ENCODE measurements around the gene TIGD2. TPM values are rescaled to one million over a fixed set of nuclear protein-coding genes. Genes with fewer than 3 reads are reported as not detected.

Gene TIGD2
- total and polyA plus RNA-seq, 2 experiments from 2014 or later: 2.1 to 6.7 TPM

- TF ChIP-seq REST (IDR thresholded peaks at IDR 0.05; ENCODE audit: unreplicated experiment) (no peak), CTCF (conservative IDR thresholded peaks at IDR 0.05; ENCODE audit: low read depth in 2 of 2) (no peak), JUNB (IDR thresholded peaks at IDR 0.05; ENCODE audit: unreplicated experiment) (no peak), EZH2 (IDR thresholded peaks at IDR 0.05; ENCODE audit: low read depth, unreplicated experiment) (no peak)
Observed at GRCh38 chr4:89072921-89073320, 38.4 kb upstream of the TIGD2 start (continued).

DNA sequence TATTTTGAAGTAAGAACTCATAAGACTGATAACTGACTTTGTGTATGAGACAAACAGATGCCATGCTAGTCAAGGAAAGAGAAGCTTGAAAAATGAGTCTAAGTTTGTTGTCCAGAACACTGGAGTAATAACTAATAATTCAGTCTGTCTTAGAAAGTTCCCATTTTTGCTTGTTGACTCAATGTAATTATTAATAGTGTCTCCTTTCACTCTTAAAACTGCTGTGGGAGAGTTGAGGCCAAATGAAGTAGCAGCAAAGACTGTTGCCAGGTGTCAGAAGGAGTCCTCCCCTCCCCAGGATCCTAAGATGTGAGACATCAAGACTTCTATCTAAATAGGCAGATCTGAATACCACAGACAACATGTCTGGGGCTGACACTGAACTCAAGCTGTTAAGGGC, 33.6 kb upstream of the TIGD2 start:
- no peaks in the 10 kb centered on the region; the same call in 2 of the 3 replicates for H3K4me1 Mint-ChIP-seq
- TF ChIP-seq NANOG (IDR thresholded peaks at IDR 0.05; ENCODE audit: borderline replicate concordance): no peak
- TF ChIP-seq ETS1 (IDR thresholded peaks at IDR 0.05): no peak
- TF ChIP-seq ZNF331 (CRISPR knock-in tag; IDR thresholded peaks at IDR 0.05; ENCODE audit: low read depth): no peak
- TF ChIP-seq POLR2AphosphoS5 (IDR thresholded peaks at IDR 0.05; ENCODE audit: low read depth): no peak
- TF ChIP-seq, protein P1, sequence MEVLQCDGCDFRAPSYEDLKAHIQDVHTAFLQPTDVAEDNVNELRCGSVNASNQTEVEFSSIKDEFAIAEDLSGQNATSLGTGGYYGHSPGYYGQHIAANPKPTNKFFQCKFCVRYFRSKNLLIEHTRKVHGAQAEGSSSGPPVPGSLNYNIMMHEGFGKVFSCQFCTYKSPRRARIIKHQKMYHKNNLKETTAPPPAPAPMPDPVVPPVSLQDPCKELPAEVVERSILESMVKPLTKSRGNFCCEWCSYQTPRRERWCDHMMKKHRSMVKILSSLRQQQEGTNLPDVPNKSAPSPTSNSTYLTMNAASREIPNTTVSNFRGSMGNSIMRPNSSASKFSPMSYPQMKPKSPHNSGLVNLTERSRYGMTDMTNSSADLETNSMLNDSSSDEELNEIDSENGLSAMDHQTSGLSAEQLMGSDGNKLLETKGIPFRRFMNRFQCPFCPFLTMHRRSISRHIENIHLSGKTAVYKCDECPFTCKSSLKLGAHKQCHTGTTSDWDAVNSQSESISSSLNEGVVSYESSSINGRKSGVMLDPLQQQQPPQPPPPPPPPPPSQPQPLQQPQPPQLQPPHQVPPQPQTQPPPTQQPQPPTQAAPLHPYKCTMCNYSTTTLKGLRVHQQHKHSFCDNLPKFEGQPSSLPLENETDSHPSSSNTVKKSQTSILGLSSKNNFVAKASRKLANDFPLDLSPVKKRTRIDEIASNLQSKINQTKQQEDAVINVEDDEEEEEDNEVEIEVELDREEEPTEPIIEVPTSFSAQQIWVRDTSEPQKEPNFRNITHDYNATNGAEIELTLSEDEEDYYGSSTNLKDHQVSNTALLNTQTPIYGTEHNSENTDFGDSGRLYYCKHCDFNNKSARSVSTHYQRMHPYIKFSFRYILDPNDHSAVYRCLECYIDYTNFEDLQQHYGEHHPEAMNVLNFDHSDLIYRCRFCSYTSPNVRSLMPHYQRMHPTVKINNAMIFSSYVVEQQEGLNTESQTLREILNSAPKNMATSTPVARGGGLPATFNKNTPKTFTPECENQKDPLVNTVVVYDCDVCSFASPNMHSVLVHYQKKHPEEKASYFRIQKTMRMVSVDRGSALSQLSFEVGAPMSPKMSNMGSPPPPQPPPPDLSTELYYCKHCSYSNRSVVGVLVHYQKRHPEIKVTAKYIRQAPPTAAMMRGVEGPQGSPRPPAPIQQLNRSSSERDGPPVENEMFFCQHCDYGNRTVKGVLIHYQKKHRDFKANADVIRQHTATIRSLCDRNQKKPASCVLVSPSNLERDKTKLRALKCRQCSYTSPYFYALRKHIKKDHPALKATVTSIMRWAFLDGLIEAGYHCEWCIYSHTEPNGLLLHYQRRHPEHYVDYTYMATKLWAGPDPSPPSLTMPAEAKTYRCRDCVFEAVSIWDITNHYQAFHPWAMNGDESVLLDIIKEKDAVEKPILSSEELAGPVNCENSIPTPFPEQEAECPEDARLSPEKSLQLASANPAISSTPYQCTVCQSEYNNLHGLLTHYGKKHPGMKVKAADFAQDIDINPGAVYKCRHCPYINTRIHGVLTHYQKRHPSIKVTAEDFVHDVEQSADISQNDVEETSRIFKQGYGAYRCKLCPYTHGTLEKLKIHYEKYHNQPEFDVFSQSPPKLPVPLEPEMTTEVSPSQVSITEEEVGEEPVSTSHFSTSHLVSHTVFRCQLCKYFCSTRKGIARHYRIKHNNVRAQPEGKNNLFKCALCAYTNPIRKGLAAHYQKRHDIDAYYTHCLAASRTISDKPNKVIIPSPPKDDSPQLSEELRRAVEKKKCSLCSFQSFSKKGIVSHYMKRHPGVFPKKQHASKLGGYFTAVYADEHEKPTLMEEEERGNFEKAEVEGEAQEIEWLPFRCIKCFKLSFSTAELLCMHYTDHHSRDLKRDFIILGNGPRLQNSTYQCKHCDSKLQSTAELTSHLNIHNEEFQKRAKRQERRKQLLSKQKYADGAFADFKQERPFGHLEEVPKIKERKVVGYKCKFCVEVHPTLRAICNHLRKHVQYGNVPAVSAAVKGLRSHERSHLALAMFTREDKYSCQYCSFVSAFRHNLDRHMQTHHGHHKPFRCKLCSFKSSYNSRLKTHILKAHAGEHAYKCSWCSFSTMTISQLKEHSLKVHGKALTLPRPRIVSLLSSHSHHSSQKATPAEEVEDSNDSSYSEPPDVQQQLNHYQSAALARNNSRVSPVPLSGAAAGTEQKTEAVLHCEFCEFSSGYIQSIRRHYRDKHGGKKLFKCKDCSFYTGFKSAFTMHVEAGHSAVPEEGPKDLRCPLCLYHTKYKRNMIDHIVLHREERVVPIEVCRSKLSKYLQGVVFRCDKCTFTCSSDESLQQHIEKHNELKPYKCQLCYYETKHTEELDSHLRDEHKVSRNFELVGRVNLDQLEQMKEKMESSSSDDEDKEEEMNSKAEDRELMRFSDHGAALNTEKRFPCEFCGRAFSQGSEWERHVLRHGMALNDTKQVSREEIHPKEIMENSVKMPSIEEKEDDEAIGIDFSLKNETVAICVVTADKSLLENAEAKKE (CRISPR knock-in tag; IDR thresholded peaks at IDR 0.05): no peak
- no peak for TF ChIP-seq CREB1 (CRISPR knock-in tag; IDR thresholded peaks at IDR 0.05; ENCODE audit: low read depth)
- no peak for TF ChIP-seq STAT1 (IDR thresholded peaks at IDR 0.05; ENCODE audit: unreplicated experiment)
- TF ChIP-seq ZNF114 (CRISPR knock-in tag; IDR thresholded peaks at IDR 0.05): no peak

More for the DNA sequence above, 33.6 kb upstream of the TIGD2 start:
- Histone ChIP-seq H3K9me2 (ENCODE audit: insufficient read depth) (0 out of 2 replicates have a peak, but pooled peaks cover 7% of the 10 kb centered on the region), H3K4me3 (no peak overlapping the region), H3K79me2 (replicated peaks; ENCODE audit: insufficient read depth) (no peaks in the 10 kb centered on the region), H3K4me2 (no peak overlapping the region), H3K27ac (ENCODE audit: low read depth) (no peak overlapping the region), H3K27me3 (ENCODE audit: insufficient read depth) (no peaks in the 10 kb centered on the region), H2AFZ (no peak overlapping the region), H4K20me1 (replicated peaks; ENCODE audit: insufficient read depth) (no peaks in the 10 kb centered on the region), H3K36me3 (ENCODE audit: insufficient read depth) (no peaks in the 10 kb centered on the region), H3F3A (replicated peaks; ENCODE audit: low read depth) (no peaks in the 10 kb centered on the region), H3K4me1 (ENCODE audit: insufficient read depth) (no peaks in the 10 kb centered on the region)
- Mint-ChIP-seq H3K36me3 (ENCODE audit: low read depth) (peaks cover 9% of the 10 kb centered on the region; the same call in 2 of the 3 replicates), H3K27ac (no peak overlapping the region), H3K9me3 (peaks cover 16% of the 10 kb centered on the region), H3K27me3 (ENCODE audit: insufficient read depth, low read depth, poor library complexity) (no peaks in the 10 kb centered on the region), H3K4me3 (no peak overlapping the region)
- ATAC-seq (no peak), DNase-seq (ENCODE audit: low spot score) (no peak)

Data from GM23338 (cell line).